Loucy (cell line): Measurements from ENCODE around the gene IQGAP3.
A peak's percentile ranks its signal among the peaks of the same experiment; 100 is the strongest.

ENCODE experiments used
- H2AFZ ChIP-seq: fragments of 200-600 bp; sonication (generic); 2 replicates; pipeline ENCODE4 v1.6.0; 2016; ENCODE audit warnings: antibody characterized with exemption, mild to moderate bottlenecking, low read length, moderate library complexity
- H3F3A ChIP-seq: fragments of 200-600 bp; 2 replicates; pipeline ENCODE4 v1.6.0; 2016; ENCODE audit warnings: antibody characterized with exemption, low read depth, mild to moderate bottlenecking
- H3K27me3 ChIP-seq: fragments of 200-600 bp; sonication (generic); 2 replicates; pipeline ENCODE4 v1.6.1; 2014; ENCODE audit warnings: low read length, mild to moderate bottlenecking; ENCODE audit not compliant: insufficient read depth, poor library complexity, severe bottlenecking
- H3K36me3 ChIP-seq: fragments of 200-600 bp; sonication (generic); 2 replicates; pipeline ENCODE4 v1.6.1; 2016; ENCODE audit warnings: low read length; ENCODE audit not compliant: insufficient read depth
- H3K4me1 ChIP-seq: fragments of 200-600 bp; sonication (generic); 2 replicates; pipeline ENCODE4 v1.5.1; 2014; ENCODE audit warnings: low read length, mild to moderate bottlenecking; ENCODE audit not compliant: insufficient read depth, poor library complexity, severe bottlenecking
- H3K4me2 ChIP-seq: fragments of 200-600 bp; sonication (generic); 2 replicates; pipeline ENCODE4 v1.6.0; 2014; ENCODE audit warnings: antibody characterized with exemption, low read length, low read depth, mild to moderate bottlenecking; ENCODE audit not compliant: poor library complexity, severe bottlenecking
- H3K4me3 ChIP-seq: fragments of 200-600 bp; sonication (generic); 2 replicates; pipeline ENCODE4 v1.5.1; 2014; ENCODE audit warnings: low read length, mild to moderate bottlenecking, mixed read lengths; ENCODE audit not compliant: poor library complexity, severe bottlenecking
- H3K79me2 ChIP-seq: fragments of 200-600 bp; sonication (generic); 2 replicates; pipeline ENCODE4 v1.6.1; 2014; ENCODE audit warnings: low read length; ENCODE audit not compliant: insufficient read depth
- H3K9ac ChIP-seq: fragments of 200-600 bp; sonication (generic); 2 replicates; pipeline ENCODE4 v1.6.0; 2014; ENCODE audit warnings: mild to moderate bottlenecking, low read depth, low read length, moderate library complexity; ENCODE audit not compliant: poor library complexity, severe bottlenecking
- H3K9me2 ChIP-seq: fragments of 200-600 bp; sonication (generic); replicated peaks from 2 replicates; pipeline ENCODE4 v1.6.1; 2016; ENCODE audit warnings: low read depth, low read length, mixed read lengths
- H3K9me3 ChIP-seq: fragments of 200-600 bp; sonication (generic); 2 replicates; pipeline ENCODE4 v1.6.1; 2014; ENCODE audit warnings: mild to moderate bottlenecking, antibody characterized with exemption, low read length, low read depth; ENCODE audit not compliant: insufficient read depth
- H4K20me1 ChIP-seq: fragments of 200-600 bp; sonication (generic); 2 replicates; pipeline ENCODE4 v1.6.0; 2014; ENCODE audit warnings: antibody characterized with exemption, low read length, mild to moderate bottlenecking; ENCODE audit not compliant: insufficient read depth, poor library complexity, severe bottlenecking
- CTCF ChIP-seq: fragments of 200-600 bp; sonication (generic); conservative IDR thresholded peaks from 2 replicates; pipeline ENCODE4 v1.5.1; 2014; ENCODE audit warnings: mild to moderate bottlenecking, antibody characterized with exemption, low read length
- EZH2phosphoT487 ChIP-seq: fragments of 200-600 bp; IDR thresholded peaks from 2 replicates; pipeline ENCODE4 v1.6.1; 2018; ENCODE audit warnings: antibody characterized with exemption, mild to moderate bottlenecking, moderate library complexity, borderline replicate concordance

The IQGAP3 gene

DNA sequence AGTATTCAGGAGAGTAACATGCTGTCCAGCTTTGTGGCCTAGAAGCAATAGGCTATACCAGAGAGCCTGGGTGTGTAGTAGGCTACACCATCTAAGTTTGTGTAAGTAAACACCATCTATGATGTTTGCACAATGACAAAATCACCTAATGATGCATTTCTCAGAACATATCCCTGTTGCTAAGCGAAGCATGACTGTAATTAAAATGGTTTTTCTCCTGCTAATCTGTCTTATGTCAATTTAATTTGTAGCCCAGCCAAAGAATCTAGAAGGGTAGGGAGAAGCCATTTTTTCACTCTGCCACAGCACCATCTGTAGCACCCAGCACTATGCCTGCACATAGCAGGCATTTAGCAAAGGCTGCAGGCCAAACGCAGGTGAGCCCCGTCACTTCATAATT, 5.2 kb upstream of the IQGAP3 start:
- Histone ChIP-seq H3K9me2 (no peaks in the 10 kb centered on the region), H3K36me3 (no peaks in the 10 kb centered on the region), H3K4me3 (no peak overlapping the region), H3K27me3 (no peaks in the 10 kb centered on the region), H3K4me1 (peaks cover 4% of the 10 kb centered on the region), H2AFZ (no peak overlapping the region), H3K79me2 (no peaks in the 10 kb centered on the region), H3F3A (no peaks in the 10 kb centered on the region), H3K4me2 (no peak overlapping the region), H3K9ac (no peak overlapping the region), H3K9me3 (no peaks in the 10 kb centered on the region), H4K20me1 (no peaks in the 10 kb centered on the region)
- TF ChIP-seq EZH2phosphoT487 (no peak), CTCF (no peak)

GRCh38 chr1:156574039-156574633, 1.8 kb upstream of the IQGAP3 start:
- no peaks in the 10 kb centered on the region for H4K20me1 ChIP-seq
- 0 out of 2 replicates have a peak overlapping the region, but pooled peaks have one; percentile 40 for H2AFZ ChIP-seq
- no peak for TF ChIP-seq CTCF
- no peak for TF ChIP-seq EZH2phosphoT487
- no peak overlapping the region for H3K4me3 ChIP-seq
- H3F3A ChIP-seq: no peaks in the 10 kb centered on the region
- H3K9me3 ChIP-seq: no peaks in the 10 kb centered on the region
- no peak overlapping the region for H3K4me2 ChIP-seq
- H3K27me3 ChIP-seq: no peaks in the 10 kb centered on the region
- H3K9ac ChIP-seq: no peak overlapping the region
- H3K79me2 ChIP-seq: peaks cover 25% of the 10 kb centered on the region
- H3K9me2 ChIP-seq: no peaks in the 10 kb centered on the region
- peaks cover 24% of the 10 kb centered on the region for H3K4me1 ChIP-seq
- H3K36me3 ChIP-seq: no peaks in the 10 kb centered on the region

DNA sequence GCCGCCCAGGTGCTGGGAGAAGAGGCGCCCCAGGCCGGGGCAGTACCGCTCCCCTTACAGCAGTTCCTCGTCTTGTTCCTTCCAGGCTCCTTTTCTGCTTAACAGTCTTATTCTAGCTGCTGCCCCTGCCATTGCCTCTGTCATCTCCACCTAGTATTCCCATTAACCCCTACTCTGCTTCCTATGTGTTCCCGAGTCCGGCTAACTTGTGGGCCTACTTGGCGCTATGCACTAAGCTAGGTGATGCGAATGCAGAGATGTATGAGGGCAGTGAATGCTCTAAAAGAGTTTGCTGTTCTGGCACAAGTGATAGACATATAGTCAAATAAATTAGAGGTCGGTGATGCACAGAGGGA, 276 bp upstream of the IQGAP3 start:
- H3K4me2 ChIP-seq: peak overlapping the region; percentile 97
- peak overlapping the region; percentile 96 for H2AFZ ChIP-seq
- TF ChIP-seq EZH2phosphoT487: no peak
- no peak for TF ChIP-seq CTCF
- no peaks in the 10 kb centered on the region for H3K9me3 ChIP-seq
- peaks cover 25% of the 10 kb centered on the region for H3K79me2 ChIP-seq
- H4K20me1 ChIP-seq: no peaks in the 10 kb centered on the region
- H3K9me2 ChIP-seq: no peaks in the 10 kb centered on the region
- H3K9ac ChIP-seq: peak overlapping the region; percentile 78
- peaks cover 24% of the 10 kb centered on the region for H3K4me1 ChIP-seq
- no peaks in the 10 kb centered on the region for H3K27me3 ChIP-seq
- peak overlapping the region; percentile 89 for H3K4me3 ChIP-seq
- no peaks in the 10 kb centered on the region for H3F3A ChIP-seq
- H3K36me3 ChIP-seq: no peaks in the 10 kb centered on the region
